Superior temporal gyrus (tissue), 1 donor: ENCODE data around the gene GPRC5C.
"Not testable (repeated sequence)": the region's sequence is repeated elsewhere in the genome, so short reads cannot be mapped to it uniquely, and the experiment has no call there.

Experiments
- DNase-seq: peaks from one replicate; pipeline ENCODE4 v3.0.0-alpha.2; 2016; ENCODE audit errors: extremely low spot score

Gene GPRC5C

GRCh38 chr17:74471341-74471740, 39.5 kb downstream of the GPRC5C start:
- no peak for DNase-seq

- DNase-seq = no peak
Measured at GRCh38 chr17:74472890-74473289, 41.0 kb downstream of the GPRC5C start.

- DNase-seq = no peak
Measured at GRCh38 chr17:74473294-74473693, 41.4 kb downstream of the GPRC5C start.

- DNase-seq = no peak
Measured at GRCh38 chr17:74474043-74474792, 42.3 kb downstream of the GPRC5C start.

GRCh38 chr17:74475189-74475588, 43.3 kb downstream of the GPRC5C start:
- no peak for DNase-seq

- DNase-seq = no peak
Measured at GRCh38 chr17:74477411-74477810, 45.5 kb downstream of the GPRC5C start.

- peak; percentile 13 for DNase-seq
Measured at GRCh38 chr17:74478420-74479100, 46.7 kb downstream of the GPRC5C start.

GRCh38 chr17:74480290-74480689, 48.4 kb downstream of the GPRC5C start:
- DNase-seq = no peak

- DNase-seq = no peak
Measured at GRCh38 chr17:74481621-74482020, 49.7 kb downstream of the GPRC5C start.

- no peak for DNase-seq
Measured at GRCh38 chr17:74484066-74484465, 52.2 kb downstream of the GPRC5C start.

GRCh38 chr17:74485022-74485743, 53.3 kb downstream of the GPRC5C start:
- DNase-seq = no peak

GRCh38 chr17:74485841-74486240, 54.0 kb downstream of the GPRC5C start:
- no peak for DNase-seq

GRCh38 chr17:74488276-74488675, 56.4 kb downstream of the GPRC5C start:
- DNase-seq = not testable (repeated sequence)

- no peak for DNase-seq
Measured at GRCh38 chr17:74490716-74491115, 58.8 kb downstream of the GPRC5C start.

- DNase-seq = no peak
Measured at GRCh38 chr17:74491626-74492025, 59.7 kb downstream of the GPRC5C start.

- DNase-seq = peak; percentile 90
Measured at GRCh38 chr17:74493331-74493833, 61.5 kb downstream of the GPRC5C start.
